SK-N-SH (cell line): ENCODE data around the gene BCL7C.

ENCODE experiments used
- GABPA ChIP-seq: IDR thresholded peaks from 2 replicates; pipeline ENCODE4 v1.4.0; 2012; ENCODE audit warnings: low read depth, mild to moderate bottlenecking
- POLR2AphosphoS5 ChIP-seq: IDR thresholded peaks from 2 replicates; pipeline ENCODE4 v1.6.1; 2012; ENCODE audit warnings: low read depth, low read length
- REST ChIP-seq: IDR thresholded peaks from 2 replicates; pipeline ENCODE4 v1.6.1; 2012; ENCODE audit warnings: mild to moderate bottlenecking, low read depth, low read length, moderate library complexity
- TCF12 ChIP-seq: IDR thresholded peaks from 2 replicates; pipeline ENCODE4 v1.4.0; 2012
- TEAD4 ChIP-seq: IDR thresholded peaks from 2 replicates; pipeline ENCODE4 v1.4.0; 2012; ENCODE audit warnings: mild to moderate bottlenecking, borderline replicate concordance; ENCODE audit not compliant: insufficient read depth
- TF ChIP-seq, protein P1 (sequence below): fragments of 200-600 bp; sonication (generic); IDR thresholded peaks from 2 replicates; pipeline ENCODE4 v1.6.1; 2017; ENCODE audit warnings: antibody characterized with exemption, mild to moderate bottlenecking, moderate library complexity

GRCh38 chr16:30914830-30915229 is 21.0 kb upstream of the BCL7C start:
- TF ChIP-seq GABPA (no peak), TCF12 (no peak), REST (no peak), POLR2AphosphoS5 (no peak), TEAD4 (no peak)
- TF ChIP-seq, protein P1, sequence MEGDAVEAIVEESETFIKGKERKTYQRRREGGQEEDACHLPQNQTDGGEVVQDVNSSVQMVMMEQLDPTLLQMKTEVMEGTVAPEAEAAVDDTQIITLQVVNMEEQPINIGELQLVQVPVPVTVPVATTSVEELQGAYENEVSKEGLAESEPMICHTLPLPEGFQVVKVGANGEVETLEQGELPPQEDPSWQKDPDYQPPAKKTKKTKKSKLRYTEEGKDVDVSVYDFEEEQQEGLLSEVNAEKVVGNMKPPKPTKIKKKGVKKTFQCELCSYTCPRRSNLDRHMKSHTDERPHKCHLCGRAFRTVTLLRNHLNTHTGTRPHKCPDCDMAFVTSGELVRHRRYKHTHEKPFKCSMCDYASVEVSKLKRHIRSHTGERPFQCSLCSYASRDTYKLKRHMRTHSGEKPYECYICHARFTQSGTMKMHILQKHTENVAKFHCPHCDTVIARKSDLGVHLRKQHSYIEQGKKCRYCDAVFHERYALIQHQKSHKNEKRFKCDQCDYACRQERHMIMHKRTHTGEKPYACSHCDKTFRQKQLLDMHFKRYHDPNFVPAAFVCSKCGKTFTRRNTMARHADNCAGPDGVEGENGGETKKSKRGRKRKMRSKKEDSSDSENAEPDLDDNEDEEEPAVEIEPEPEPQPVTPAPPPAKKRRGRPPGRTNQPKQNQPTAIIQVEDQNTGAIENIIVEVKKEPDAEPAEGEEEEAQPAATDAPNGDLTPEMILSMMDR, result no peak
